ENCODE results near the gene INTS13. TPM values are rescaled to one million over a fixed set of nuclear protein-coding genes. Genes with fewer than 3 reads are reported as not detected.
"Not testable (repeated sequence)": the region's sequence is repeated elsewhere in the genome, so short reads cannot be mapped to it uniquely, and the experiment has no call there.

INTS13 gene
- total RNA-seq, 1 donor from 2014 or later: 23.0 TPM

DNA sequence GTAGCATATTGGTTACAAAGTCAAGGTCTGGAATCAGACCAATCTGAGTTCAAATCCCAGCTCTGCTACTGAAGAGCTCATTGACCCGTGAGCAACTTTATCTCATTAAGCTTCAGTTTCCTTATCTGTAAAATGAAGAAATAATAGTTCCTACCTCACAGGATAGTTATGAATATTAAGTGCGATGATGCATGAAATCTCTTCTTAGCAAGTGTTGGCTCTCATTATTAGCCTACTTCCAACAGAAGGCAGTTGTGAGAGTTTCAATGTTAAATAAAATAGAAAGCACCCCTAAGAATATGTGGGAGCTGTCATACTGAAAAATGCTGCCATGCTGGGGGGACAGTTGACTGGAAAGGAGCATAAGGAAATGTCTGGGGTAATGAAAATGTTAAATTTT lies 65.8 kb downstream of the INTS13 start:
- no peaks in the 10 kb centered on the region for H3K27me3 ChIP-seq (ENCODE audit: control insufficient read depth in 3 of 3, insufficient read depth in 3 of 3, low read length in 3 of 3)
- no peak overlapping the region for H3K4me3 ChIP-seq (ENCODE audit: low read length in 3 of 3)
- no peaks in the 10 kb centered on the region for H3K9me3 ChIP-seq (ENCODE audit: control insufficient read depth in 3 of 3, low read length in 3 of 3)
- no peak overlapping the region for H3K9ac ChIP-seq (ENCODE audit: low read depth in 1 of 3, low read length in 3 of 3)
- no peaks in the 10 kb centered on the region for H3K36me3 ChIP-seq (ENCODE audit: control insufficient read depth in 3 of 3, insufficient read depth in 3 of 3, low read length in 3 of 3)
- H3K4me1 ChIP-seq (ENCODE audit: control insufficient read depth in 3 of 3, insufficient read depth in 3 of 3, low read length in 3 of 3): peaks cover 9 to 12% (median 9%) of the 10 kb centered on the region in 3 donors
- H3K27ac ChIP-seq (ENCODE audit: low read depth, low read length): no peak overlapping the region

DNA sequence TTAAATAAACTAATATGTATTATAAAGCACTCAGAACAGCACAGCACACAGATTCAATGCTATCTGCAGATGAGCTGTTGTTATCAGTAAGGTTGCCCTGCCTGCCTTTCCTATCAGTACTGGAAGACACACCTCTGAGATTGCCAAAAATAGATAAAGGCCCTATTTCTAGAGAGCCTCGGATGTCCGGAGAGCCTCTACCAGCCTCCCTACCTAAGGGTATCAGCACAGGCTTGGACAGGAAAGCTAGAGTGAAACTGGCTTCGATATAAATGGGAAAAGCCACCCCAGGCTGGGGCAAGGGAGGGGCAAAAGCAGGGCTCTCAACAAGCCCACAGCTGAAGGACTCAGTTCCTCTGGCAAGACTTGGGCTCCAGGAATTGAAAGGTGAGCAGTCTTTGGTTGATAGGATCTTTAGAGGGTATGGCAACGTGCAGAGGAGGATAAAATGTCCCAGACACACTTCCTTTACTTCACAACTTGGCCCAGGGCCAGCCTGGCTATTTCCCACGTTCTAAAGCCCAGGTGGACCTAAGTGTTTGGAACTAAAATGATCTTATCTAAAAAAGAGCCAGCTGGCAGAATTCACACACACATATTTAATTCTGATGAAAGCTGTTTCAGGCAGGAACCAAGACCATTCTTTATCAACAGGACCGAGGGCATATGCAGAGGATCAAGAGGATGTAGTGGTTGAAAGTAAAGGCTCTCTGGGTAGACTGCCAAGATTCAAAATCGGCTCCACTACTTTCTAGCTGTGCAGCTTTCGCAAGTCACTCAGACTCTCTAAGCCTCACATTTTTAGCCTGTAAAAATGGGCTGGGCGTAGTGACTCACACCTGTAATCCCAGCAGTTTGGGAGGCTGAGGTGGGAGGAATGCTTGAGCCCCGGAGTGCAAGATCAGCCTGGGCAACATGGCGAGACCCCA lies 67.0 kb downstream of the INTS13 start:
- no peak overlapping the region for H3K27ac ChIP-seq (ENCODE audit: low read depth, low read length)
- H3K27me3 ChIP-seq (ENCODE audit: control insufficient read depth in 3 of 3, insufficient read depth in 3 of 3, low read length in 3 of 3): no peaks in the 10 kb centered on the region
- no peaks in the 10 kb centered on the region for H3K36me3 ChIP-seq (ENCODE audit: control insufficient read depth in 3 of 3, insufficient read depth in 3 of 3, low read length in 3 of 3)
- H3K4me1 ChIP-seq (ENCODE audit: control insufficient read depth in 3 of 3, insufficient read depth in 3 of 3, low read length in 3 of 3): peaks cover 9 to 12% (median 9%) of the 10 kb centered on the region in 3 donors
- H3K4me3 ChIP-seq (ENCODE audit: low read length in 3 of 3): no peak overlapping the region
- H3K9me3 ChIP-seq (ENCODE audit: control insufficient read depth in 3 of 3, low read length in 3 of 3): no peaks in the 10 kb centered on the region
- no peak overlapping the region for H3K9ac ChIP-seq (ENCODE audit: low read depth in 1 of 3, low read length in 3 of 3)

DNA sequence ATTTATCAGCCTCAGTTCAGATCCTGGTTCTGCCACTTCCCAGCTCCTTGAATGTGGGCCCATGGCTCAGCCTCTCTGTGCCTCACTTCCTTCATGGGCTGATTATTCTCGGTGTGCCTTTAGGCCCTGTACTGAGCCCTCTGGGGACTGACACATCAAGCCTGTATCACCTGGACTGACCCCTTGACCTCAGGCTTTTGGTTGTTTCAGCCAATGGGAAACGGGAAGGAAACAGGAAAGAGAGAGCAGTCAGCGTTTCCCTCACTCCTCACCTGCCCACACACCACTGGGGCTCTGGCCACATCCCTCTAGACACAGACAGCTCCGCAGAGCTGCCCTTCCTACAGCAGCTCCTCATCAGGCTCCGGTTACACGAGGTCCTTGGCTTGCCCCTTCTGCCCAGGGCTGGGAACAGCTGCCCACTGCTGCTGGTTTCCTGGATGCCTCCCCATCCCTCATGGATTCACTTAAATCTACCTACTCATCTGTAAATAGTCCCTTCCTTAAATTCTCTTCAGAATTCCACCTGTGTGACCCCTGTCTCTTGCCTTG lies 67.8 kb downstream of the INTS13 start:
- Histone ChIP-seq H3K4me1 (ENCODE audit: control insufficient read depth in 3 of 3, insufficient read depth in 3 of 3, low read length in 3 of 3) (peaks cover 9 to 12% (median 9%) of the 10 kb centered on the region in 3 donors), H3K27ac (ENCODE audit: low read depth, low read length) (no peak overlapping the region), H3K27me3 (ENCODE audit: control insufficient read depth in 3 of 3, insufficient read depth in 3 of 3, low read length in 3 of 3) (no peaks in the 10 kb centered on the region), H3K36me3 (ENCODE audit: control insufficient read depth in 3 of 3, insufficient read depth in 3 of 3, low read length in 3 of 3) (no peaks in the 10 kb centered on the region), H3K4me3 (ENCODE audit: low read length in 3 of 3) (no peak overlapping the region), H3K9me3 (ENCODE audit: control insufficient read depth in 3 of 3, low read length in 3 of 3) (no peaks in the 10 kb centered on the region), H3K9ac (ENCODE audit: low read depth in 1 of 3, low read length in 3 of 3) (no peak overlapping the region)

DNA sequence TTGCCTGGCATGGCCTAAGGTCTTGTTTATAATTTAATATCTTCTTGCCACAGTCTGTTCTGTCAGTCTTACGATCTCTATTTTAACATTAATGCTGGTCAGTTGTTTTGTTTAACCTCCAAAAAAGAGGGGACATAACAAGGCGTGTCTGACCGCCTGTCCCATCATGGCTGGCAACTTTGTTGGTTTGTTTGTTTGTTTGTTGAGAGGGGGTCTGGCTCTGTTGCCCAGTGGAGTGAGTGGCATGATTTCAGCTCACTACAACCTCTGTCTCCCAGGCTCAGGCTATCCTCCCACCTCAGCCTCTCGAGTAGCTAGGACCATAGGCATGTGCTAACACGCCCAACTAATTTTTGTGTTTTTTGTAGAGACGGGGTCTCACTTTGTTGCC lies 68.7 kb downstream of the INTS13 start:
- H3K4me3 ChIP-seq (ENCODE audit: low read length in 3 of 3): no peak overlapping the region

DNA sequence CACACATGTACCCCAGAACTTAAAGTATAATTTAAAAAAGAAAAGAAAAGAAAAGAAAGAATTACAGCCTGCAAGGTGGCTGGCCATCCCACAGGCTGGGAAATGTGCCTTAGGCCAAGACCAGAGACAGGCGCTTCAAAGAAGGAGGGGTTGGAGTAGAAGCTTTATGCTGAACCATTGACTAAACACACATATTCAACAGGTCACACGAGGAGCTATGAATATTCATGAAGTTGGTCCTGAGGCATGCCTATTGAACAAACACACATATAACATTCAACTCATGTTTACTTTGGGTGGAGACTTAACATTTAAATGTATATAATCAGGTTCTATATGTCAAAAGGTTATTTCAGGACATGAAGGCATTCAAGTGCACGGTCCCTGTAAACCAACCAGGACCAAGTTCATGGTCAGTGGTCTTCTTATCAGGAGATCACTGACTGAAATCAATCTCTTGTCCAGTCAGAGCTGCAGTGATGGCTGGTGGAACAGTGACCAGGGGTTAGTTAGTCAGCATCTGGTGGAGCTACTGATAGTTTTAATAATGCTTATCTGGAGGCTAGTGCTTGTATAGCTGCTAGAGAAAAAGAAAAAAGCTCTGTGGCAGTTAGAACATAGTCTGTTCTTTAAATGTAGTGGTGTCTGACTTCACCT lies 69.2 kb downstream of the INTS13 start:
- Histone ChIP-seq H3K9me3 (ENCODE audit: control insufficient read depth in 3 of 3, low read length in 3 of 3) (no peaks in the 10 kb centered on the region), H3K9ac (ENCODE audit: low read depth in 1 of 3, low read length in 3 of 3) (no peak overlapping the region), H3K4me3 (ENCODE audit: low read length in 3 of 3) (no peak overlapping the region), H3K27me3 (ENCODE audit: control insufficient read depth in 3 of 3, insufficient read depth in 3 of 3, low read length in 3 of 3) (no peaks in the 10 kb centered on the region), H3K27ac (ENCODE audit: low read depth, low read length) (no peak overlapping the region), H3K36me3 (ENCODE audit: control insufficient read depth in 3 of 3, insufficient read depth in 3 of 3, low read length in 3 of 3) (no peaks in the 10 kb centered on the region), H3K4me1 (ENCODE audit: control insufficient read depth in 3 of 3, insufficient read depth in 3 of 3, low read length in 3 of 3) (peaks cover 9 to 12% (median 9%) of the 10 kb centered on the region in 3 donors)

More for the DNA sequence above, 68.7 kb downstream of the INTS13 start:
- no peak overlapping the region for H3K9ac ChIP-seq (ENCODE audit: low read depth in 1 of 3, low read length in 3 of 3)
- H3K36me3 ChIP-seq (ENCODE audit: control insufficient read depth in 3 of 3, insufficient read depth in 3 of 3, low read length in 3 of 3): no peaks in the 10 kb centered on the region
- H3K27me3 ChIP-seq (ENCODE audit: control insufficient read depth in 3 of 3, insufficient read depth in 3 of 3, low read length in 3 of 3): no peaks in the 10 kb centered on the region
- no peak overlapping the region for H3K27ac ChIP-seq (ENCODE audit: low read depth, low read length)
- no peaks in the 10 kb centered on the region for H3K9me3 ChIP-seq (ENCODE audit: control insufficient read depth in 3 of 3, low read length in 3 of 3)
- peaks cover 9 to 12% (median 9%) of the 10 kb centered on the region in 3 donors for H3K4me1 ChIP-seq (ENCODE audit: control insufficient read depth in 3 of 3, insufficient read depth in 3 of 3, low read length in 3 of 3)

DNA sequence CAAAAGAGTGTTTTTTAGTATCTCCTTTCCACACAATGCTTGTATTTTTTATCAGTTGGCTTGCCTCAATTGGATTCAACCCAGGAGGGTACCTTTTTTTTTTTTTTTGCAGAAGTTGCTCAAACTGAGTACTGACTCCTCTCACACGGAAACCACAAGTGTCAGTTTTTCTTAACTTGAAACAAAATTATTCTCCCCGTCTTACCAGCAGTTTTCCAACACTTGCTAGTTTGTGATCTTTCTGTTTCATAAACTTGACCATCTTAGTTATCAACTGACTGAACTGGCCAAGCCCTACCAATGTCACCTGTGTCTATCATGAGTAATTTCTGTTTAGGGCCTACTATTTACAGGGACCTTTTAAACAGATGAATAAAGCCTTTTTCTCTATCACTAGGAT lies 70.7 kb downstream of the INTS13 start:
- no peaks in the 10 kb centered on the region for H3K36me3 ChIP-seq (ENCODE audit: control insufficient read depth in 3 of 3, insufficient read depth in 3 of 3, low read length in 3 of 3)
- H3K9ac ChIP-seq (ENCODE audit: low read depth in 1 of 3, low read length in 3 of 3): no peak overlapping the region
- peaks cover 9 to 12% (median 9%) of the 10 kb centered on the region in 3 donors for H3K4me1 ChIP-seq (ENCODE audit: control insufficient read depth in 3 of 3, insufficient read depth in 3 of 3, low read length in 3 of 3)
- H3K27ac ChIP-seq (ENCODE audit: low read depth, low read length): no peak overlapping the region
- H3K27me3 ChIP-seq (ENCODE audit: control insufficient read depth in 3 of 3, insufficient read depth in 3 of 3, low read length in 3 of 3): no peaks in the 10 kb centered on the region
- H3K4me3 ChIP-seq (ENCODE audit: low read length in 3 of 3): no peak overlapping the region
- H3K9me3 ChIP-seq (ENCODE audit: control insufficient read depth in 3 of 3, low read length in 3 of 3): no peaks in the 10 kb centered on the region

DNA sequence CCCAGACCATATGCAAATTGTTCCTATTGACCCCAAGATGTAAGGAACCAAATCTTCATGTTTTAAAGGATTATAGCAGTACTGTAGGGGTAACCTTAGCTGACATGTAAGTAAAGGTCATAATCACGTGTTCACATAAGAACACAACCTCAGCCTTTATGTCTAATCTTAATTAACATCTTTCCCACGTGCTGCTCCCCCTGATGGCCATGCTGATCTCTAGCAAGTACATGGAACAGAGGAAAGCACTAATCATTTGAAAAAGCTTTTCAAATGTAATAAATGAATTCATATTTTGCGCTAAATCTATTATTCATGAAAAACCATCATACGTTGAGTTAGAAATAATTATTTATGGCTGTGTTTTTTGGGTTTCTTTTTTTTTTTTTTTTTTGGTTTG lies 74.3 kb downstream of the INTS13 start:
- H3K36me3 ChIP-seq (ENCODE audit: control insufficient read depth in 3 of 3, insufficient read depth in 3 of 3, low read length in 3 of 3): no peaks in the 10 kb centered on the region
- H3K9me3 ChIP-seq (ENCODE audit: control insufficient read depth in 3 of 3, low read length in 3 of 3): no peaks in the 10 kb centered on the region
- no peak overlapping the region for H3K9ac ChIP-seq (ENCODE audit: low read depth in 1 of 3, low read length in 3 of 3)
- H3K4me1 ChIP-seq (ENCODE audit: control insufficient read depth in 3 of 3, insufficient read depth in 3 of 3, low read length in 3 of 3): no peaks in the 10 kb centered on the region
- H3K4me3 ChIP-seq (ENCODE audit: low read length in 3 of 3): no peak overlapping the region
- no peak overlapping the region for H3K27ac ChIP-seq (ENCODE audit: low read depth, low read length)
- H3K27me3 ChIP-seq (ENCODE audit: control insufficient read depth in 3 of 3, insufficient read depth in 3 of 3, low read length in 3 of 3): no peaks in the 10 kb centered on the region

DNA sequence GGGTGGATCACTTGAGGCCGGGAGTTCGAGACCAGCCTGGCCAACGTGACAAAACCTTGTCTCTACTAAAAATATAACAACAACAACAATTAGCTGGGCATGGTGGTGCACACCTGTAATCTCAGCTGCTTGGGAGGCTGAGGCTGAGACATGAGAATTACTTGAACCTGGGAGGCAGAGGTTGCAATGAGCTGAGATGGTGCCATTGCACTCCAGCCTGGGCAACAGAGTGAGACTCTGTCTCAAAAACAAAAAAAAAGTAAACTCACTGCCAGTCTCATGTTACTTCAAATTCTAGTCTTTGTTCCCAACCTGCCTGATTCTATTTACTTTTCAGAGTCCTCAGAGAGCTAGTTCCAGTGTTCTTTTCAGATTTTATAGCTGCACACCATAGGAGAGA lies 75.0 kb downstream of the INTS13 start:
- H3K36me3 ChIP-seq (ENCODE audit: control insufficient read depth in 3 of 3, insufficient read depth in 3 of 3, low read length in 3 of 3); H3K4me1 ChIP-seq (ENCODE audit: control insufficient read depth in 3 of 3, insufficient read depth in 3 of 3, low read length in 3 of 3): not testable (repeated sequence)

DNA sequence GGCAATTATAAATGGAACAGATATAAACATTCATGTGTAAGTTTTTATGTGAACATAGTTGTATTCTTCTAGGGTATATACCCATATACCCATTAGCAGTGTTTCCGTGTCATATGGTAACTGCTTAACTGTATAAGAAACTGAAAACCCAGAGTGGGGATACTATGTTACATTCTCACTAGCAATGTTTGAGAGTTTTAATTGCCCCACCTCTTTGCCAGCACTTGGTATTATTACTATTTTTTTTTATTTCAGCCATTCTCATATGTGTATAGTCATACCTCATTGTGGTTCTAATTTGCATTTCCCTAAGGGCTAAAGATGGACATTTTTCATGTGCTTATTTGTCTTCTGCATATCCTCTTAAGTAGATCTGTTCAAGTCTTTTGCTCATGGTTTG lies 76.1 kb downstream of the INTS13 start:
- H3K4me3 ChIP-seq (ENCODE audit: low read length in 3 of 3): no peak overlapping the region
- no peak overlapping the region for H3K9ac ChIP-seq (ENCODE audit: low read depth in 1 of 3, low read length in 3 of 3)
- no peaks in the 10 kb centered on the region for H3K4me1 ChIP-seq (ENCODE audit: control insufficient read depth in 3 of 3, insufficient read depth in 3 of 3, low read length in 3 of 3)
- H3K27me3 ChIP-seq (ENCODE audit: control insufficient read depth in 3 of 3, insufficient read depth in 3 of 3, low read length in 3 of 3): no peaks in the 10 kb centered on the region
- H3K9me3 ChIP-seq (ENCODE audit: control insufficient read depth in 3 of 3, low read length in 3 of 3): no peaks in the 10 kb centered on the region
- H3K27ac ChIP-seq (ENCODE audit: low read depth, low read length): no peak overlapping the region
- H3K36me3 ChIP-seq (ENCODE audit: control insufficient read depth in 3 of 3, insufficient read depth in 3 of 3, low read length in 3 of 3): no peaks in the 10 kb centered on the region

More for the DNA sequence above, 75.0 kb downstream of the INTS13 start:
- not testable (repeated sequence) for H3K27ac ChIP-seq (ENCODE audit: low read depth, low read length); H3K9ac ChIP-seq (ENCODE audit: low read depth in 1 of 3, low read length in 3 of 3); H3K27me3 ChIP-seq (ENCODE audit: control insufficient read depth in 3 of 3, insufficient read depth in 3 of 3, low read length in 3 of 3); H3K4me3 ChIP-seq (ENCODE audit: low read length in 3 of 3); H3K9me3 ChIP-seq (ENCODE audit: control insufficient read depth in 3 of 3, low read length in 3 of 3)

Measured in skeletal muscle tissue (tissue), 4 donors.